Psoas muscle (tissue), 8 donors: ENCODE measurements around the gene DAZL. TPM values are rescaled to one million over a fixed set of nuclear protein-coding genes. Genes with fewer than 3 reads are reported as not detected.
A peak's percentile ranks its signal among the peaks of the same experiment; 100 is the strongest.

ENCODE experiments used
- ATAC-seq, 4 donors: fragments of 200-7000 bp; cut with Tn5 transposase; one replicate each; pipeline ENCODE4 v1.9.1; 2020; ENCODE audit warnings: moderate library complexity in 3 of 4, mild to moderate bottlenecking in 2 of 4
- DNase-seq, 2 donors: peaks; one replicate each; pipeline ENCODE4 v3.0.0-alpha.2; 2020
- H3K27ac ChIP-seq: fragments of 200-600 bp; one replicate; pipeline ENCODE4 v1.8.0; 2022
- H3K27me3 ChIP-seq, 3 donors: fragments of 200-600 bp in 1 of 3; one replicate each; pipeline versions ENCODE4 v1.6.1 to v1.8.0; 2013 to 2022; ENCODE audit warnings: low read length in 2 of 3, mild to moderate bottlenecking in 2 of 3, moderate library complexity in 1 of 3; ENCODE audit not compliant: insufficient read depth in 3 of 3
- H3K36me3 ChIP-seq, 2 donors: fragments of 200-600 bp in 1 of 2; one replicate each; pipeline versions ENCODE4 v1.6.1 to v1.8.0; 2013 to 2022; ENCODE audit warnings: low read depth in 1 of 2, mild to moderate bottlenecking in 1 of 2, moderate library complexity in 1 of 2; ENCODE audit not compliant: insufficient read depth in 1 of 2
- H3K4me1 ChIP-seq: fragments of 200-600 bp; one replicate; pipeline ENCODE4 v1.8.0; 2022
- H3K4me3 ChIP-seq: fragments of 200-600 bp; one replicate; pipeline ENCODE4 v1.8.0; 2022; ENCODE audit warnings: mild to moderate bottlenecking
- H3K9me3 ChIP-seq: fragments of 200-600 bp; one replicate; pipeline ENCODE4 v1.8.0; 2022
- WGBS, 3 donors: extraction: QIAGEN DNeasy Blood & Tissue Kit; methylation state at CpG; one replicate each; pipeline versions ENCODE4 v1.1.6 to v1.1.7; 2013; 5-methylcytosine and 5-hydroxymethylcytosine counted together
- intact Hi-C, 2 donors: fragments of 100-400 bp; cut with DNase I; formaldehyde crosslinking; loops; one replicate each; pipeline versions ENCODE4 v1.11.0 to v1.14.2; 2022
- polyA plus RNA-seq, 3 donors: library from polyadenylated mRNA; stranded (reverse); fragments of 200-250 nt; gene quantifications; one replicate each; pipeline ENCODE4 v1.2.3, GENCODE V29; 2013
- total RNA-seq, 4 donors: library from RNA; stranded (reverse); fragmentation: NEBNext Ultra II Directional in 2 of 4; extraction: Animal tissue kit (Norgen Biotek cat#: 25700) in 2 of 4; gene quantifications; one replicate each; pipeline versions ENCODE4 v1.2.1 to v1.2.4, GENCODE V29; 2021 to 2023
- TF ChIP-seq, protein P1 (sequence below): fragments of 200-600 bp; IDR thresholded peaks from one replicate; pipeline ENCODE4 v1.8.0; 2022; ENCODE audit warnings: antibody characterized with exemption
- donor health status: healthy with polysubstance abuse.
- donor health status: DM: no; HTN: no; CAD: no; lungs with moderate emphysema.
- donor health status: Bipolar disorder and iron deficiency.
- donor health status: healthy.
- donor health status: DM: yes; HTN: yes; CAD: no.
- donor health status: DM: no; HTN: no; CAD: no.
- donor health status: DM: no; HTN: no; CAD: no.
- donor health status: DM: yes; HTN: yes; CAD: no.

Gene DAZL
- total and polyA plus RNA-seq, 7 donors = not detected

DNA sequence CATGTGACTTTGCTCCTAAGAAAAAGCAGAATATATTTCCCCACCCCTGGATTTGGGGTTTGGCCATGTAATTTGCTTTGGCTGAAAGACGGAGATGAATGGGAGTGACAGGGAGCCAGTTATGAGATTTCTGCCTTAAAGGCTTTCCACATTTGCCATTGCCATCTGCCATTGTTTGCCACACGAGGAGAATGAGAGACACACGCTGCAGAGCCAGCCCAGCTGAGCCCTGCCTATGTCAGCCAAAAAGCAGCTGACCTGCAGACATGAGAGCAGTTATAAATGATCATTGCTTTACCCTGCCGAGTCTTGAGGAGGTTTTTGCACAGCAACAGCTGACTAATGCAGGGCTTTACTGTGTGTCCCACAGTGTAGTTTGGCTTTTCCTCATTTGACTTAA is 51.1 kb downstream of the DAZL start:
- H3K27ac ChIP-seq = no peak overlapping the region

DNA sequence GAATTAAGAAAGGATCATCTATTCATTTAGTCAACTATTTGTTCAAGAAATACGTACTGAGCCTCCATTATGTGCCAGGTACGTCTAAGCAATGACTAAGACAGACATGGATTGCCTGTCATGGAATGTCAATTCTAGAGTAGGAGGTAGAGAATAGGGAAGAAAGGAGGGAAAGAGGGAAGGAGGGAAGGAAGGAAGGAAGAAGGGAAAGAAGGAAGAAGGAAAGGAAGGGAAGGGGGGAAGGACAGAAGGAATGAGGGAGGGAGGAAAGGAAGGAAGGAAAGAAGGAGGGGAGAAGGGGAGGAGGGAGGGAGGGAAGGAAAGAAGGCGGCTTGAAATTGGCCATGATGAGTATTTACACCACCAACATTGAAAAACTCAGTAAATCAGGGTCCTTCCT is 52.5 kb downstream of the DAZL start:
- Histone ChIP-seq H3K4me3 (no peak overlapping the region), H3K27me3 (no peaks in the 10 kb centered on the region), H3K36me3 (no peaks in the 10 kb centered on the region), H3K9me3 (no peaks in the 10 kb centered on the region), H3K4me1 (peaks cover 4% of the 10 kb centered on the region), H3K27ac (no peak overlapping the region)
- no peak for DNase-seq
- intact Hi-C loops = loop anchor here in 1 of 2 donors (5.0 kb wide), 1 partner anchor 285 kb away; the partner anchor contains the start of gene OXNAD1
- 77 to 83% (median 82%) methylated on average over 3 of the region's 3 CpGs for WGBS, 3 donors
- no peak for ATAC-seq
- TF ChIP-seq, protein P1, sequence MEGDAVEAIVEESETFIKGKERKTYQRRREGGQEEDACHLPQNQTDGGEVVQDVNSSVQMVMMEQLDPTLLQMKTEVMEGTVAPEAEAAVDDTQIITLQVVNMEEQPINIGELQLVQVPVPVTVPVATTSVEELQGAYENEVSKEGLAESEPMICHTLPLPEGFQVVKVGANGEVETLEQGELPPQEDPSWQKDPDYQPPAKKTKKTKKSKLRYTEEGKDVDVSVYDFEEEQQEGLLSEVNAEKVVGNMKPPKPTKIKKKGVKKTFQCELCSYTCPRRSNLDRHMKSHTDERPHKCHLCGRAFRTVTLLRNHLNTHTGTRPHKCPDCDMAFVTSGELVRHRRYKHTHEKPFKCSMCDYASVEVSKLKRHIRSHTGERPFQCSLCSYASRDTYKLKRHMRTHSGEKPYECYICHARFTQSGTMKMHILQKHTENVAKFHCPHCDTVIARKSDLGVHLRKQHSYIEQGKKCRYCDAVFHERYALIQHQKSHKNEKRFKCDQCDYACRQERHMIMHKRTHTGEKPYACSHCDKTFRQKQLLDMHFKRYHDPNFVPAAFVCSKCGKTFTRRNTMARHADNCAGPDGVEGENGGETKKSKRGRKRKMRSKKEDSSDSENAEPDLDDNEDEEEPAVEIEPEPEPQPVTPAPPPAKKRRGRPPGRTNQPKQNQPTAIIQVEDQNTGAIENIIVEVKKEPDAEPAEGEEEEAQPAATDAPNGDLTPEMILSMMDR = no peak

More for the DNA sequence above, 51.1 kb downstream of the DAZL start:
- DNase-seq = no peak
- H3K4me1 ChIP-seq = peaks cover 4% of the 10 kb centered on the region
- H3K36me3 ChIP-seq = no peaks in the 10 kb centered on the region
- WGBS, 3 donors = 62 to 68% (median 66%) methylated on average over 4 of the region's 4 CpGs
- H3K4me3 ChIP-seq = no peak overlapping the region
- no peaks in the 10 kb centered on the region for H3K27me3 ChIP-seq
- intact Hi-C loops = loop anchor here in 1 of 2 donors (5.0 kb wide), 1 partner anchor 287 kb away; the partner anchor contains the start of gene OXNAD1
- TF ChIP-seq, protein P1 = no peak
- ATAC-seq = no peak
- no peaks in the 10 kb centered on the region for H3K9me3 ChIP-seq

DNA sequence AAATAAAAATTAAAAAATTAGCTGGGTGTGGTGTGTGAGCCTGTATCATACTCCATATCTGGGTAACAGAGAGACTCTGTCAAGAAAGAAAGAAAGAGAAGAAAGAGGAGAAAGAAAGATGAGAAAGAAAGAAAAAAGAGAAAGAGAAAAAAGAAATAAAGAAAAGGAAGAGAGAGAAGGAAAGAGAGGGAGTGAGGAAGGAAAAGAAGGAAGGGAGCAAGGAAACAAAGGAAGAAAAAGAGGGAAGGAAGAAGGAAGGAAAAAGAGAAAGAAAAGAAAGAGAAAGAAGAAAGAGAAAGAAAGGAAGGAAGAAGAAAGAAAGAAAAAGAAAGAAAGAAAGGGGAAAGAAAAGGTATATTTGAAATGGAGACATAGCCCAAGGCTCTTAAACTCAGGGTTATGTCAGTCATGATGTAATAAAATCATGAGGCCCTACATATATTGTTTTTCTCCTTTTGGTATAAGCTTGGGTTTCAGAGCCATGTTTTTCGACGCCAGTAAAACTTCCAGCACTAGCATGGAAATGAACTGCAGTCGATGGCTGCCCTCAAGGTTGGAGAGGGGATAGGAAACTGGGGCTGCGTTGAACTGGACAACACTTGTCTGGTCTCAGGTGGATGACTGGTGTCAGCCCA is 53.8 kb downstream of the DAZL start:
- Histone ChIP-seq H3K27me3 (no peaks in the 10 kb centered on the region), H3K4me3 (no peak overlapping the region), H3K9me3 (no peaks in the 10 kb centered on the region), H3K27ac (no peak overlapping the region), H3K4me1 (peaks cover 4% of the 10 kb centered on the region), H3K36me3 (no peaks in the 10 kb centered on the region)
- peak in 2 of 4 donors; percentile 13 to 17 for ATAC-seq
- 82 to 92% (median 88%) methylated on average over 4 of the region's 4 CpGs for WGBS, 3 donors
- DNase-seq = no peak
- TF ChIP-seq, protein P1 = no peak
- intact Hi-C loops = loop anchor here (1.0 to 5.0 kb wide), 3 partner anchors 261 to 284 kb away; partner anchors contain the start of gene OXNAD1 (in 1 of the 2)

DNA sequence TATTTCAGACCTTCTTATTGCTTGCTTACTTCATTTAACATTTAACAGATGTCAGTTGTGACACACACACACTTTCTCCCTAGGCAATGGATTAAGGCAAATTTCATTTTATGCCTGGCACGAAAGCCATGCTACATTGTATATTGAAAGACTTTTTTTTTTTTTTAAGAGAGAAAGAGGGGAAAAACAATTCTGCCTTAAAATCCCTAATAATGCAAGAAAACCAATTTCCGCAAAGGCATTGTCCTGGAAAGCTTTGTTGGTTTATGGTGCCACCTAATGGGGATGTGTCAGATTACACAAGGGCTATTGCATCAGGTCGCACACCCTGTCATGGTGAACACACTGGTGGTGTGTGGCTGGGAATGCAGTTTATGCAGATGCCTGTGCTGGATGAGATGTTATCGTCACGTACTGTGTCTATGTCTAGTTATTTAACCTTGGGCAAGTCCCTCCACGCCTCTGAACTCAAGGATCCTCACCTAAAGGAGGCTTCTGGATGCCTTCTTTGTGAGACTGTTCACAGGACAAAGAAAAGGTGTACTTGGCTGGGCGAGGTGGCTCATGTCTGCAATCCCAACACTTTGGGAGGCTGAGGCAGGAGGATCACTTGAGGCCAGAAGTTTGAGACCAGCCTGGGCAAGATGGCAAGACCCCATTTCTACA is 54.4 kb downstream of the DAZL start:
- H3K4me3 ChIP-seq = no peak overlapping the region
- no peaks in the 10 kb centered on the region for H3K9me3 ChIP-seq
- TF ChIP-seq, protein P1 = peak; percentile 94
- ATAC-seq = peak; percentile 90 to 98 (median 96)
- intact Hi-C loops = loop anchor here (1.0 to 5.0 kb wide), 4 partner anchors 260 to 284 kb away; partner anchors contain the start of gene OXNAD1 (in 1 of the 2)
- H3K27me3 ChIP-seq = no peaks in the 10 kb centered on the region
- peaks cover 4% of the 10 kb centered on the region for H3K4me1 ChIP-seq
- no peaks in the 10 kb centered on the region for H3K36me3 ChIP-seq
- DNase-seq = peak; percentile 32 to 60
- 14 to 15% (median 14%) methylated on average over 7 of the region's 7 CpGs for WGBS, 3 donors
- H3K27ac ChIP-seq = no peak overlapping the region
